GM19240 (cell line): ENCODE measurements around the gene CHD2.

Experiments
- DNase-seq: peaks from one replicate; pipeline ENCODE4 v3.0.0; 2011; ENCODE audit warnings: low spot score; ENCODE audit not compliant: insufficient read length

Gene CHD2

GRCh38 chr15:92885224-92886041 is 14.7 kb upstream of the CHD2 start:
- DNase-seq = no peak

DNA sequence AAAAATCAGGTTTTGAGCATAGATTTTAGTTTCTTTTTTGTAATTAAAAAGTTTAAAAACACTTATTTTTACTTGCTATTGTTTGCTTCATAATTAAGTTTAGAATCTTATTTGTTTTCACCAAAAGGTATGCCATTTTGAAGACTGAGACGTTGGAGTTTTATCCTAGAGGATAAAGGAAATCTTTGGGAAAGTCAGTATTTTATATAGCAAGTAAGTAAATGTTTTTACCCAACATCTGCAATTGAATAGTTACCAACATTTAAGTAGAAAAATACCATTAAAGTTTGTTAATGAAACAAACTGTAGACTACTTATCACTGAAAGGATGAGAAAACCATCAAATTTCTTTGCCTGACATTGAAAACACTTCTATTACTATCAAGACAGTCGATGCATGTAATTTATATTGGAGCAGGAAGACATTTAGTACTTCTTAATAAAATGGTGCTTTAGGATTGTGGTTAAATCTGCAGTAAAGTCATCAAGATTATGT is 14.0 kb upstream of the CHD2 start:
- DNase-seq = no peak

DNA sequence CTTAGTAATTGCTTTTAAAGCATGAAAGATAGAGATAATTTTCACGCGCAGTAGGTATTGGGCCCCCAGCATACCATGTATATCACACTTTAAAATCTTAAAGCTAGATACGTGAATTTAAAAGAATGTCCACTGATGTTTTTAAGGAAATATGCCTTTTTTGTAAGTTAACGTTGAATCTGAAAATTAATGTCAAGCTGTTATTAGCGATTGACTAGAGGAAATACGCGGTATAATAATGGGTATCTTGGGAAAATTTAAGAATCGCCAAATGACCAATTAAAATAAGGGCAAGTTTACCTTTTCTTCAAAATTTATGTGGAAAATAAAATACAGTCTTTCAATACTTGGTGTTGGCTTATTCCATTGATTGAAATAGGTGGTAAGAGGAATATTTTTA is 13.3 kb upstream of the CHD2 start:
- no peak for DNase-seq

DNA sequence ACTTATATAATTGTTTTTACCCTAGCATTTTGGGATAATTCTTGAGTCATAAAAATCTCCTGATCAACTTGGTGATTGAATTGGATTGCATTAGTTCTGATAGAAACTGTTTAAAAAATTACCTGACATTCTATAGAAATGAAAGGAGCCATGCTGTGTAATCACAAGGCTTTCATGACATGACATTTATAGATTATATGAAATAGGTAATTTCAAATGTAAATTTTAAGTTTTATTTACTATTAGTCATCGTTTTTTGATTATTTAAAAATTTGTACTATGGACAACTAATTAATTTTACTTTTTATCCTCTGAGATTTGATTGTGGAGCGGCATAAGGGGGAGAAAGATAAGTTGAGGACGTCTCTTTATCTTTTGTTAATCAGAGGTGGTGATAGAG is 12.3 kb upstream of the CHD2 start:
- no peak for DNase-seq

DNA sequence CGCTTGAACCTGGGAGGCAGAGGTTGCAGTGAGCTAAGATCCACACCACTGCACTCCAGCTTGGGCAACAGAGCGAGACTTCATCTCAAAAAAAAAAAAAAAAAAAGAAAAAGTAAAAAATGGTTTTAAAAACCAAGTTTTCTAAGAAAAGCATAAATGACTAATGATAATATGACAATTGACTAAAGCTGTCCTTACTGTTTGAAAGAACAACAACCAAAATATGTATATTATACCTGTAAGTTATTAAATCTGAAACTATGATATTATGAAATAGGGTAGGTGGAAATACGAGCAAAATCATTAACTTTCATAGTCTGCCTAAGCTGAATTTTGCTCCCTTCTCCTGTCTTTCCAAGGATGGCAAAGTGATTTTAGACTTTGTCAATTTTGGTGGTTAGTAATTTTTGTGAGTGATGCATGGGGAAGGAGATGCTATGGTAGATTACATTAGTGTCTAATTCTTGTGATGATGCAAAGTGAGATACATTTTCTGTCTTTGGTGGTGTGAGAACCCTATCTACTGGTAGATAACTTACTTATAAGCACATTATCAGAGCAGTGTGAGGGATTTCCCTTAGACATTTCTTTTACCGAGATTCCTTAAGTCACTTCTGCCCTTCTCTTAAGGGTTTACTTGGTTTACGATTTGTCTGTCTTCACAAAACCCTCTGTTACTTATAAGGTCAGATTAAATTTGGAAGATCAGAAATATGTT is 10.6 kb upstream of the CHD2 start:
- no peak for DNase-seq

GRCh38 chr15:92891533-92892200 is 8.5 kb upstream of the CHD2 start:
- DNase-seq = no peak

GRCh38 chr15:92892201-92892555 is 7.9 kb upstream of the CHD2 start:
- no peak for DNase-seq

- DNase-seq = no peak
Observed at GRCh38 chr15:92893200-92893599, 6.9 kb upstream of the CHD2 start.

DNA sequence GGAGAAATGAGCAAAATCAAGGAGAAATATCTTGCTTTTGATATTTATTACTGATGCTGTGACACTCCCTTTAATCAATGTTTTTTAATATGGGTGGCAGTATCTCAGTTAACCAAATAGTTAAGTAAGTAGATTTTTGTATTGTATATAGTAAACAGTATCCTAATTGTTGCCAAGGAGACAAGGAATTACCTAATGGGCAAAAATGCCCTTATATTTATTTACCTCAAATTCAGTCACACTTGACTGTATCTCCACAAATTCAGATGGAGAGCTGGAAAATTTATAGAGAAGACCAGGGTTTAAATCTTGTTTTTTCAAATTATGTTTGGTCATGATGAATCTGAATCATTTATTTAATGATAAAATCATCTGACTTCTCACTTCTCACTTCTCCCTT is 3.6 kb upstream of the CHD2 start:
- no peak for DNase-seq

GRCh38 chr15:92897620-92898019 is 2.5 kb upstream of the CHD2 start:
- DNase-seq = no peak

GRCh38 chr15:92898988-92899582 is 1.0 kb upstream of the CHD2 start:
- DNase-seq = no peak

GRCh38 chr15:92899601-92899947 is 550 bp upstream of the CHD2 start:
- DNase-seq = no peak

- DNase-seq = no peak
Observed at GRCh38 chr15:92900731-92901071, 577 bp downstream of the CHD2 start.

- no peak for DNase-seq
Observed at GRCh38 chr15:92901072-92901761, 1.1 kb downstream of the CHD2 start.

DNA sequence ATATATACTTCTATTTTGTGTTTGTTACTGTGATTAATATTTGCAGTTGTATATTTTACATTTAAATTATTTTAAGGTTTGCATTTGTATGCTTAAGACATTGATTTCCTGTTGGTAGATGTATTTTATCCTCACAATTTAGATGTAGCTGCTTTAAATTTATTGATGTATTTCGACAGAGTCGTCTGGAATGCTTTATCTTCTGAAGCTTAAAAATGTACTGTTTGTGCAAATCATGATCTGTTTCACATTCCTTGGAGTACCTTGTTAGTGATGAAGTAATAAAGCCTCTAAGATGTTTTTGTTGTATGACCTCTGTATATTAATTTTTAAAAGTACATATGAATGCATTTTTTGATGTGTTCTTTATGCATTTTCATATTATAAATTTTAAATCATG is 1.9 kb downstream of the CHD2 start:
- DNase-seq = no peak

DNA sequence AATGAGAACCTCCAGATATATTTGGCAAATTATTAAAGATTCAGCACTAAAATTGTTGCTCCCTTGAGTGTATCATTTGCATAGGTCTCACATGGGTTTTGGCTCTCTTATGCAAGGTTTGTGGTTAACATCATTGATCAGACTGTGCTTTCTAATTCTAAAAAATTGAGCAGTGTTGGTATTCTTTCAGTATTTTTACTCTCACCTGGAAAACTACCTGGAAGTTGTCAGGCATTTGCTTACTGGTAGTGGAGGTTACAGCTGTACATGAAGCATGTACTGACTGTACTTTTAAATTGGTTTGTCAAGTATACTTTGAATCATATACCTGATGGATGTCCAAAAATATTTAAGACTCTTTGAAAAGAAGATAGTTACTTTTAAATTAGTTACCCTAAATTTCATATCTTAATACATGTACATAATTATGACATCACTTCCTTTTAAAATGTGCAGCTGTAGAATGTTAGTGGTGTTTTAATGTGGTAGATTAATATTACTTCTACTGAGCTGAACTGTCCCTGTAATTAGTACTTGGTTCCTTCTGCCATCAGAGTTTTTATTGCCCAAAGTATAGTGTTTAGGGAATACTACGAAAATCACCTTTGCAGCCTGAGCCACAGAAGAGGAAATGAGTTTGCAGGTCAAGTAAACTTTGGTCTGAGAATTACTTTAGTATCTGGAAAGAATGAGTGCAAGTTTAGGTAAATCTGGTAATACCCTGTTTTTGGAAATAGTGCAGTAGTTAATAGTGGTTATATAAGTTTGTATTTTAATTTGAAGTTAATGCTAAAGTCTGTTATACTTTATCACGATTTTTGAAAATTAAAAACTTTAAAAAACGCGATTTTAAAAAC is 2.8 kb downstream of the CHD2 start:
- DNase-seq = no peak

DNA sequence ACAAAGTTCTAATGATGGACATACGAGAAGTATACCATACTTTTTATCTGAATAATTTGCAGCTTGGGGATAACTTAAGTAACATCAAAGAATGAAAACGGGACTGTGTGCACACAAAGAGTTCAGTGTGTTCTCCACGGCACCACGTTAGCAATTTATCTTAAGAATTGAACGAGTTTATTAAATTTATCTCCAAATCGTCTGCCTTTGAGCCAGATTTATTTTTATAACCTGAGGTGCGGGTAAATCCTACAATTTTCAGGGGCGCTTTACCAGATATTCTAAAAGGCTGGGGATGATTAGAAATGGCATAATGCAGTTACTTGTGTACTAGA is 3.5 kb downstream of the CHD2 start:
- no peak for DNase-seq

GRCh38 chr15:92903966-92904721 is 4.0 kb downstream of the CHD2 start:
- peak; percentile 38 for DNase-seq

- DNase-seq = no peak
Observed at GRCh38 chr15:92904722-92905571, 4.8 kb downstream of the CHD2 start.
